DND-41 (cell line): ENCODE data around the gene TRIM47.

Experiments used
- CTCF ChIP-seq: IDR thresholded peaks from 2 replicates; pipeline ENCODE4 v1.5.1; 2012; ENCODE audit warnings: borderline replicate concordance, low read length, moderate library complexity, mild to moderate bottlenecking; ENCODE audit not compliant: poor library complexity, severe bottlenecking; ENCODE audit errors: extremely low read depth
- EZH2 ChIP-seq: IDR thresholded peaks from 3 replicates; pipeline ENCODE4 v1.6.1; 2012; ENCODE audit warnings: borderline replicate concordance, low read depth, mild to moderate bottlenecking, moderate library complexity, low read length, inconsistent platforms; ENCODE audit not compliant: severe bottlenecking

- TF ChIP-seq CTCF (no peak), EZH2 (no peak)
These were observed 37.6 kb downstream of the TRIM47 start for GRCh38 chr17:75840799-75841164.
